Body of pancreas (tissue), 4 donors: Measurements from ENCODE around the gene RPTOR.

Experiments
- CTCF ChIP-seq, 7 experiments: fragments of 450-650 bp in 4 of 7; fragments of 200-600 bp in 3 of 7; sonication (generic) in 3 of 7; IDR thresholded peaks; one replicate each; pipeline ENCODE4 v1.5.1; 2016 to 2019; ENCODE audit warnings: antibody characterized with exemption in 7 of 7
- POLR2A ChIP-seq, 3 donors: fragments of 450-650 bp; IDR thresholded peaks; one replicate each; pipeline ENCODE4 v1.6.1; 2016; ENCODE audit warnings: antibody characterized with exemption in 3 of 3, mild to moderate bottlenecking in 2 of 3

DNA sequence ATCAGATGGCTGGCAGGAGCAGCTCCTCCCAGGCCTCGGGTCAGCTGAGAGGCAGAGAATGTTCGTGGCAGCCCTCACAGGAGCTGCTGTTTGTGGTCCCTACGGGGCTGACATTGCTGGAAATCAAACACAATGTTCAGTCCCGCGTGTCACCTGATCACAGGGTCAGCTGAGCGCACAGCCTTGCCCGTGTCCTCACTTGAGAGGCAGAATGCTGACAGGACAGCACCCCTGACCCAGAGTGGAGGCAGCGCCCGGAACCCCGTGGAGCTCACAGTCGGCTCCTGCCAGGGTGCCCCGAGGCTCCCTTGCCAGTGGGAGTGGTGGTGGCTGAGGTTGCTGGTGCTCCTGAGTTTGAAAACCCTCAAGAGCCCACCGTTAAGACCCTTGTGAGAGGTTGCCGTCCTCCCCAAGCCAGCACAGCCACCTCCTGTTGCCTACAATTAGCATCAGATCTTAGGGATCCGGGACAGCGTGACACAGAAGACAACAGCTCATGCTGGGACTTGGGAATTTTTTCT is 443.4 kb downstream of the RPTOR start:
- TF ChIP-seq CTCF (IDR thresholded peaks at IDR 0.05), result no peak
- no peak for TF ChIP-seq POLR2A (IDR thresholded peaks at IDR 0.05)
